GM19452 (cell line): ENCODE data around the gene TRIM64.
"Not testable (repeated sequence)": the region's sequence is repeated elsewhere in the genome, so short reads cannot be mapped to it uniquely, and the experiment has no call there.

Experiments used
- ATAC-seq: cut with Tn5 transposase; IDR thresholded peaks from one replicate; pipeline ENCODE4 v1.9.1; 2021; ENCODE audit not compliant: unreplicated experiment

The TRIM64 gene

GRCh38 chr11:89965737-89966136, at the start of gene TRIM64:
TRIM64 (plus strand) TSS chr11:89966037; CDS start chr11:89968504, 2,467 bp downstream.
- not testable (repeated sequence) for ATAC-seq

GRCh38 chr11:89922195-89922660, 43.6 kb upstream of the TRIM64 start, which contains the start of gene TRIM49D1:
TRIM49D1 (minus strand) TSS chr11:89922245; CDS start chr11:89917710, 4,535 bp downstream.
- no peak for ATAC-seq

- not testable (repeated sequence) for ATAC-seq
These were observed 42.1 kb upstream of the TRIM64 start, which contains the start of gene TRIM49D2 for GRCh38 chr11:89923764-89924163. TRIM49D2 (plus strand) TSS chr11:89924064; CDS start chr11:89926762, 2,698 bp downstream.

- not testable (repeated sequence) for ATAC-seq
These were observed 5.0 kb upstream of the TRIM64 start for GRCh38 chr11:89960833-89961232.
